Neural progenitor cell (in vitro differentiated cells): ENCODE results near the gene SPOCK3. TPM values are rescaled to one million over a fixed set of nuclear protein-coding genes. Genes with fewer than 3 reads are reported as not detected.
A peak's percentile ranks its signal among the peaks of the same experiment; 100 is the strongest.

Experiments
- DNase-seq: peaks from one replicate; pipeline ENCODE4 v3.0.0-alpha.2; 2016; ENCODE audit warnings: low spot score
- H2AFZ ChIP-seq: fragments of 200-600 bp; sonication (generic); replicated peaks from 2 replicates; pipeline ENCODE4 v1.6.1; 2016; ENCODE audit warnings: antibody characterized with exemption
- H3F3A ChIP-seq: fragments of 200-600 bp; sonication (generic); 2 replicates; pipeline ENCODE4 v1.6.1; 2016; ENCODE audit warnings: antibody characterized with exemption, low read depth
- H3K27ac ChIP-seq: fragments of 200-600 bp; sonication (generic); 2 replicates; pipeline ENCODE4 v1.5.1; 2016; ENCODE audit warnings: mild to moderate bottlenecking
- H3K27me3 ChIP-seq: fragments of 200-600 bp; sonication (generic); 2 replicates; pipeline ENCODE4 v1.6.1; 2016; ENCODE audit warnings: mild to moderate bottlenecking, moderate library complexity
- H3K36me3 ChIP-seq: fragments of 200-600 bp; sonication (generic); 2 replicates; pipeline ENCODE4 v1.5.1; 2016
- H3K4me1 ChIP-seq: fragments of 200-600 bp; sonication (generic); 2 replicates; pipeline ENCODE4 v1.6.1; 2016; ENCODE audit warnings: mixed run types
- H3K4me2 ChIP-seq: fragments of 200-600 bp; sonication (generic); 2 replicates; pipeline ENCODE4 v1.6.1; 2016
- H3K4me3 ChIP-seq: fragments of 200-600 bp; sonication (generic); 2 replicates; pipeline ENCODE4 v1.5.1; 2016
- H3K79me2 ChIP-seq: fragments of 200-600 bp; sonication (generic); 2 replicates; pipeline ENCODE4 v1.6.1; 2016; ENCODE audit warnings: low read depth
- H3K9ac ChIP-seq: fragments of 200-600 bp; sonication (generic); 2 replicates; pipeline ENCODE4 v1.6.1; 2016
- H3K9me3 ChIP-seq: fragments of 200-600 bp; sonication (generic); 2 replicates; pipeline ENCODE4 v1.5.1; 2016; ENCODE audit warnings: low read depth
- H4K20me1 ChIP-seq: fragments of 200-600 bp; sonication (generic); 2 replicates; pipeline ENCODE4 v1.6.1; 2016; ENCODE audit warnings: low read depth
- H3K27ac Mint-ChIP-seq: 3 replicates; pipeline ENCODE4 v1.8.0; 2021; ENCODE audit warnings: mixed read lengths
- H3K27me3 Mint-ChIP-seq: 2 replicates; pipeline ENCODE4 v1.8.0; 2022; ENCODE audit warnings: low read depth, mild to moderate bottlenecking, inconsistent platforms, moderate library complexity, mixed read lengths; ENCODE audit not compliant: insufficient read depth
- H3K36me3 Mint-ChIP-seq: 3 replicates; pipeline ENCODE4 v1.8.0; 2021; ENCODE audit warnings: mixed read lengths
- H3K4me1 Mint-ChIP-seq: 3 replicates; pipeline ENCODE4 v1.8.0; 2021; ENCODE audit warnings: mixed read lengths
- H3K4me3 Mint-ChIP-seq: 3 replicates; pipeline ENCODE4 v1.8.0; 2021; ENCODE audit warnings: mild to moderate bottlenecking, moderate library complexity, mixed read lengths
- H3K9me3 Mint-ChIP-seq: 3 replicates; pipeline ENCODE4 v1.8.0; 2020; ENCODE audit warnings: mixed read lengths
- CTCF ChIP-seq: fragments of 200-600 bp; sonication (generic); IDR thresholded peaks from 2 replicates; pipeline ENCODE4 v1.5.1; 2017; ENCODE audit warnings: antibody characterized with exemption, mild to moderate bottlenecking
- EZH2 ChIP-seq: fragments of 200-600 bp; sonication (generic); IDR thresholded peaks from 2 replicates; pipeline ENCODE4 v1.6.1; 2017; ENCODE audit warnings: antibody characterized with exemption, mild to moderate bottlenecking, moderate library complexity
- EZH2phosphoT487 ChIP-seq: fragments of 200-600 bp; sonication (generic); IDR thresholded peaks from 2 replicates; pipeline ENCODE4 v1.6.1; 2017; ENCODE audit warnings: antibody characterized with exemption
- total RNA-seq: library from RNA; depleted of rRNA; stranded (reverse); fragments of >200 nt; gene quantifications from 2 replicates; pipeline ENCODE4 v1.2.3, GENCODE V29; 2015; ENCODE audit warnings: low replicate concordance

SPOCK3 gene
- total RNA-seq, 1 donor from 2014 or later, result 0.21 TPM

GRCh38 chr4:167032871-167033270 lies 201.4 kb downstream of the SPOCK3 start:
- no peaks in the 10 kb centered on the region for H3K27me3 Mint-ChIP-seq
- H3K9me3 Mint-ChIP-seq, result no peaks in the 10 kb centered on the region
- no peaks in the 10 kb centered on the region for H3K79me2 ChIP-seq
- H2AFZ ChIP-seq, result no peak overlapping the region
- H3K9me3 ChIP-seq, result no peaks in the 10 kb centered on the region
- H3K4me3 Mint-ChIP-seq, result no peak overlapping the region
- no peak overlapping the region for H3K4me2 ChIP-seq
- no peak overlapping the region for H3K27ac Mint-ChIP-seq
- no peaks in the 10 kb centered on the region for H3K27me3 ChIP-seq
- H3K36me3 Mint-ChIP-seq, result no peaks in the 10 kb centered on the region
- TF ChIP-seq CTCF (no peak), EZH2phosphoT487 (no peak), EZH2 (no peak)
- no peaks in the 10 kb centered on the region for H3K36me3 ChIP-seq
- DNase-seq, result no peak
- no peak overlapping the region for H3K9ac ChIP-seq
- H3K4me1 Mint-ChIP-seq, result no peaks in the 10 kb centered on the region
- H3K4me1 ChIP-seq, result no peaks in the 10 kb centered on the region
- H3K4me3 ChIP-seq, result no peak overlapping the region
- no peaks in the 10 kb centered on the region for H4K20me1 ChIP-seq
- no peak overlapping the region for H3K27ac ChIP-seq
- H3F3A ChIP-seq, result no peaks in the 10 kb centered on the region

GRCh38 chr4:167031534-167032156 lies 202.6 kb downstream of the SPOCK3 start:
- no peaks in the 10 kb centered on the region for H3K4me1 Mint-ChIP-seq
- no peak overlapping the region for H3K27ac ChIP-seq
- no peaks in the 10 kb centered on the region for H3K27me3 Mint-ChIP-seq
- no peaks in the 10 kb centered on the region for H3K27me3 ChIP-seq
- no peak for DNase-seq
- no peaks in the 10 kb centered on the region for H3K9me3 Mint-ChIP-seq
- no peaks in the 10 kb centered on the region for H3K4me1 ChIP-seq
- H3K79me2 ChIP-seq, result no peaks in the 10 kb centered on the region
- H3K36me3 ChIP-seq, result no peaks in the 10 kb centered on the region
- no peaks in the 10 kb centered on the region for H3K36me3 Mint-ChIP-seq
- H3K4me2 ChIP-seq, result no peak overlapping the region
- no peak overlapping the region for H3K27ac Mint-ChIP-seq
- H4K20me1 ChIP-seq, result no peaks in the 10 kb centered on the region
- no peak overlapping the region for H3K4me3 Mint-ChIP-seq
- peak overlapping the region; percentile 70 for H2AFZ ChIP-seq
- no peak overlapping the region for H3K4me3 ChIP-seq
- no peaks in the 10 kb centered on the region for H3K9me3 ChIP-seq
- TF ChIP-seq EZH2phosphoT487 (no peak), EZH2 (no peak), CTCF (no peak)
- no peak overlapping the region for H3K9ac ChIP-seq
- no peaks in the 10 kb centered on the region for H3F3A ChIP-seq

GRCh38 chr4:167028976-167029375 lies 205.3 kb downstream of the SPOCK3 start:
- H3K79me2 ChIP-seq, result no peaks in the 10 kb centered on the region
- H3K27me3 ChIP-seq, result no peaks in the 10 kb centered on the region
- H3K9ac ChIP-seq, result no peak overlapping the region
- H2AFZ ChIP-seq, result no peak overlapping the region
- H3K36me3 ChIP-seq, result no peaks in the 10 kb centered on the region
- TF ChIP-seq EZH2 (no peak), EZH2phosphoT487 (no peak), CTCF (no peak)
- H3F3A ChIP-seq, result no peaks in the 10 kb centered on the region
- Mint-ChIP-seq H3K27me3 (no peaks in the 10 kb centered on the region), H3K9me3 (no peaks in the 10 kb centered on the region), H3K4me3 (no peak overlapping the region), H3K27ac (no peak overlapping the region), H3K36me3 (no peaks in the 10 kb centered on the region), H3K4me1 (no peaks in the 10 kb centered on the region)
- no peaks in the 10 kb centered on the region for H3K4me1 ChIP-seq
- no peak for DNase-seq
- H3K4me3 ChIP-seq, result no peak overlapping the region
- no peak overlapping the region for H3K27ac ChIP-seq
- no peaks in the 10 kb centered on the region for H4K20me1 ChIP-seq
- H3K4me2 ChIP-seq, result no peak overlapping the region
- H3K9me3 ChIP-seq, result no peaks in the 10 kb centered on the region
